MCF 10A (cell line): ENCODE results near the gene ALDH3A2. TPM values are rescaled to one million over a fixed set of nuclear protein-coding genes. Genes with fewer than 3 reads are reported as not detected.

Source experiments
- BruUV-seq: library from RNA; stranded (reverse); fragments of 400-500 nt; replicated peaks from 2 replicates; lab custom pipeline; 2021; lab: Mats Ljungman, UMichigan
- CTCF ChIA-PET: fragments of 300-600 bp; sonication (Branson Sonifier 250); formaldehyde crosslinking; extraction: SDS; loops from one replicate; lab custom pipeline; 2021; ENCODE audit warnings: antibody characterized with exemption, inconsistent platforms; lab: Yijun Ruan, JAX
- POLR2A ChIA-PET: fragments of 300-600, 350-650 bp; sonication (Branson Sonifier 250); formaldehyde crosslinking; extraction: SDS; loops from one replicate; lab custom pipeline; 2020; ENCODE audit warnings: antibody characterized with exemption, inconsistent platforms; lab: Yijun Ruan, JAX
- DNase-seq: peaks from one replicate; pipeline ENCODE4 v3.0.0-alpha.2; 2018; ENCODE audit not compliant: unreplicated experiment
- H3K27ac Mint-ChIP-seq: one replicate; pipeline ENCODE4 v1.8.0; 2022; ENCODE audit warnings: mild to moderate bottlenecking, low read depth, mixed read lengths; ENCODE audit not compliant: unreplicated experiment
- H3K27me3 Mint-ChIP-seq: one replicate; pipeline ENCODE4 v1.8.0; 2022; ENCODE audit warnings: mixed read lengths; ENCODE audit not compliant: insufficient read depth, unreplicated experiment
- H3K36me3 Mint-ChIP-seq: one replicate; pipeline ENCODE4 v1.8.0; 2022; ENCODE audit warnings: mild to moderate bottlenecking, moderate library complexity, mixed read lengths; ENCODE audit not compliant: insufficient read depth, unreplicated experiment
- H3K4me1 Mint-ChIP-seq: one replicate; pipeline ENCODE4 v1.8.0; 2022; ENCODE audit warnings: mixed read lengths; ENCODE audit not compliant: insufficient read depth, unreplicated experiment
- H3K4me3 Mint-ChIP-seq: one replicate; pipeline ENCODE4 v1.8.0; 2022; ENCODE audit warnings: mild to moderate bottlenecking, moderate library complexity, mixed read lengths; ENCODE audit not compliant: unreplicated experiment
- H3K9me3 Mint-ChIP-seq: one replicate; pipeline ENCODE4 v1.8.0; 2022; ENCODE audit warnings: mixed read lengths; ENCODE audit not compliant: unreplicated experiment
- intact Hi-C: fragments of 100-400 bp; cut with micrococcal nuclease; formaldehyde crosslinking; loops from 2 replicates; pipeline ENCODE4 v1.14.1; 2022
- total RNA-seq: library from RNA; stranded (reverse); gene quantifications from 2 replicates; pipeline ENCODE4 v1.2.3, GENCODE V29; 2022
- TF ChIP-seq, protein P1 (sequence below): fragments of 200-600 bp; IDR thresholded peaks from one replicate; pipeline ENCODE4 v1.8.0; 2022; ENCODE audit warnings: antibody characterized with exemption, mild to moderate bottlenecking; ENCODE audit not compliant: unreplicated experiment

Gene ALDH3A2
- total RNA-seq, 1 experiment from 2014 or later: 50.9 TPM

GRCh38 chr17:19621697-19622096 is 26.9 kb upstream of the ALDH3A2 start:
- intact Hi-C loops: no loop called here
- no TSS peak for BruUV-seq
- Mint-ChIP-seq H3K27me3 (no peaks in the 10 kb centered on the region), H3K9me3 (peaks cover 30% of the 10 kb centered on the region), H3K36me3 (no peaks in the 10 kb centered on the region), H3K4me1 (no peaks in the 10 kb centered on the region), H3K4me3 (no peak overlapping the region), H3K27ac (no peak overlapping the region)
- ChIA-PET CTCF (no interaction called here), POLR2A (interaction anchor here (1.5 to 2.1 kb wide), 2 partner anchors 10 to 27 kb away, joined by 4 to 5 read pairs; partner anchors contain the start of gene ALDH3A2)
- TF ChIP-seq, protein P1, sequence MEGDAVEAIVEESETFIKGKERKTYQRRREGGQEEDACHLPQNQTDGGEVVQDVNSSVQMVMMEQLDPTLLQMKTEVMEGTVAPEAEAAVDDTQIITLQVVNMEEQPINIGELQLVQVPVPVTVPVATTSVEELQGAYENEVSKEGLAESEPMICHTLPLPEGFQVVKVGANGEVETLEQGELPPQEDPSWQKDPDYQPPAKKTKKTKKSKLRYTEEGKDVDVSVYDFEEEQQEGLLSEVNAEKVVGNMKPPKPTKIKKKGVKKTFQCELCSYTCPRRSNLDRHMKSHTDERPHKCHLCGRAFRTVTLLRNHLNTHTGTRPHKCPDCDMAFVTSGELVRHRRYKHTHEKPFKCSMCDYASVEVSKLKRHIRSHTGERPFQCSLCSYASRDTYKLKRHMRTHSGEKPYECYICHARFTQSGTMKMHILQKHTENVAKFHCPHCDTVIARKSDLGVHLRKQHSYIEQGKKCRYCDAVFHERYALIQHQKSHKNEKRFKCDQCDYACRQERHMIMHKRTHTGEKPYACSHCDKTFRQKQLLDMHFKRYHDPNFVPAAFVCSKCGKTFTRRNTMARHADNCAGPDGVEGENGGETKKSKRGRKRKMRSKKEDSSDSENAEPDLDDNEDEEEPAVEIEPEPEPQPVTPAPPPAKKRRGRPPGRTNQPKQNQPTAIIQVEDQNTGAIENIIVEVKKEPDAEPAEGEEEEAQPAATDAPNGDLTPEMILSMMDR: no peak
- no peak for DNase-seq

- ChIA-PET POLR2A (no interaction called here), CTCF (no interaction called here)
- H3K4me1 Mint-ChIP-seq: peaks cover 11% of the 10 kb centered on the region
- H3K4me3 Mint-ChIP-seq: no peak overlapping the region
- BruUV-seq: no TSS peak
- intact Hi-C loops: no loop called here
- H3K27ac Mint-ChIP-seq: no peak overlapping the region
- H3K27me3 Mint-ChIP-seq: no peaks in the 10 kb centered on the region
- no peaks in the 10 kb centered on the region for H3K36me3 Mint-ChIP-seq
- H3K9me3 Mint-ChIP-seq: no peaks in the 10 kb centered on the region
- no peak for DNase-seq
- TF ChIP-seq, protein P1: no peak
These were observed 22.5 kb upstream of the ALDH3A2 start for GRCh38 chr17:19626079-19626478.

DNA sequence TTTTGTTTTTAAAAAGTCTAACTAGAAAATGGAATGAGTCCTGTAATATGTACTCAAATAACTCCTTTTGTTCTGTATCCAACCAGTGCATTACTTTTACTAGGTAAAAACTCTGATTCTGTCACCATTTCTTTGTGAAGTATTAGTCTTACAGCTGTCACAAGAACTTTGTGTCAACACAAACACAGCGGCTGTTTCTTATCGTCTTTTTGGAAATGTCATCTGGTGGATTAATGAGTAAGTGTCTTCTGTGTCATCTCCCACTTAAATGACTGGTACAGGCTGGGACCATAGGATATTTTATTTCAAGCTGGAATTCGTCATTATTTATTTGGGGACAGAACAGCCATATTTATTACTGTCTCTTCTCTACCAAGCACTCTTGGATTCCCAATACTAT is 19.1 kb upstream of the ALDH3A2 start:
- ChIA-PET POLR2A (no interaction called here), CTCF (no interaction called here)
- TF ChIP-seq, protein P1: no peak
- Mint-ChIP-seq H3K27me3 (no peaks in the 10 kb centered on the region), H3K36me3 (no peaks in the 10 kb centered on the region), H3K4me1 (peaks cover 11% of the 10 kb centered on the region), H3K4me3 (no peak overlapping the region), H3K9me3 (no peaks in the 10 kb centered on the region), H3K27ac (no peak overlapping the region)
- DNase-seq: no peak
- no TSS peak for BruUV-seq
- intact Hi-C loops: no loop called here

- no peak for DNase-seq
- TF ChIP-seq, protein P1: no peak
- POLR2A ChIA-PET: interaction anchor here (1.3 kb wide), 1 partner anchor 19 kb away, joined by 4 read pairs; the partner anchor contains the start of gene ALDH3A2
- H3K4me3 Mint-ChIP-seq: no peak overlapping the region
- no peaks in the 10 kb centered on the region for H3K9me3 Mint-ChIP-seq
- intact Hi-C loops: no loop called here
- BruUV-seq: no TSS peak
- no peaks in the 10 kb centered on the region for H3K27me3 Mint-ChIP-seq
- H3K4me1 Mint-ChIP-seq: peaks cover 15% of the 10 kb centered on the region
- H3K36me3 Mint-ChIP-seq: no peaks in the 10 kb centered on the region
- H3K27ac Mint-ChIP-seq: no peak overlapping the region
- CTCF ChIA-PET: no interaction called here
These were observed 18.5 kb upstream of the ALDH3A2 start for GRCh38 chr17:19630035-19630434.
